ENCODE data around the gene FAM72C. TPM values are rescaled to one million over a fixed set of nuclear protein-coding genes. Genes with fewer than 3 reads are reported as not detected.
"Not testable (repeated sequence)": the region's sequence is repeated elsewhere in the genome, so short reads cannot be mapped to it uniquely, and the experiment has no call there.

The FAM72C gene
- polyA plus RNA-seq, 3 donors = 1.6 to 2.7 TPM; not detected in 1

- not testable (repeated sequence) for DNase-seq
Measured at GRCh38 chr1:143987868-143988267, 16.1 kb upstream of the FAM72C start.

- not testable (repeated sequence) for DNase-seq
Measured at GRCh38 chr1:143984721-143985473, 13.1 kb upstream of the FAM72C start.

GRCh38 chr1:143974416-143974815 lies 2.6 kb upstream of the FAM72C start:
- DNase-seq = not testable (repeated sequence)

- DNase-seq = not testable (repeated sequence)
Measured at GRCh38 chr1:143973876-143974414, 2.2 kb upstream of the FAM72C start.

GRCh38 chr1:143972753-143973326 lies 1.1 kb upstream of the FAM72C start:
- not testable (repeated sequence) for DNase-seq

GRCh38 chr1:143965860-143966259 lies 5.9 kb downstream of the FAM72C start:
- not testable (repeated sequence) for DNase-seq

GRCh38 chr1:143964294-143964693 lies 7.5 kb downstream of the FAM72C start:
- DNase-seq = not testable (repeated sequence)

- DNase-seq = not testable (repeated sequence)
Measured at GRCh38 chr1:143955930-143956329, 15.9 kb downstream of the FAM72C start.

GRCh38 chr1:143952913-143953312 lies 18.9 kb downstream of the FAM72C start:
- DNase-seq = not testable (repeated sequence)

GRCh38 chr1:143951485-143952391 lies 20.0 kb downstream of the FAM72C start:
- not testable (repeated sequence) for DNase-seq

- DNase-seq = not testable (repeated sequence)
Measured at GRCh38 chr1:143947749-143948148, 24.0 kb downstream of the FAM72C start.

GRCh38 chr1:143945253-143945652 lies 26.5 kb downstream of the FAM72C start:
- DNase-seq = not testable (repeated sequence)

GRCh38 chr1:143944576-143945240 lies 27.1 kb downstream of the FAM72C start:
- DNase-seq = not testable (repeated sequence)

GRCh38 chr1:143943319-143943978 lies 28.3 kb downstream of the FAM72C start:
- DNase-seq = not testable (repeated sequence)

- DNase-seq = not testable (repeated sequence)
Measured at GRCh38 chr1:143942238-143942860, 29.4 kb downstream of the FAM72C start.

- not testable (repeated sequence) for DNase-seq
Measured at GRCh38 chr1:143939666-143940065, 32.1 kb downstream of the FAM72C start.

GRCh38 chr1:143938922-143939321 lies 32.9 kb downstream of the FAM72C start:
- not testable (repeated sequence) for DNase-seq

- not testable (repeated sequence) for DNase-seq
Measured at GRCh38 chr1:143936457-143937115, 35.2 kb downstream of the FAM72C start.

- not testable (repeated sequence) for DNase-seq
Measured at GRCh38 chr1:143919127-143919526, 52.7 kb downstream of the FAM72C start.

- not testable (repeated sequence) for DNase-seq
Measured at GRCh38 chr1:143918552-143918951, 53.2 kb downstream of the FAM72C start.

All from renal pelvis (tissue), 4 donors.